Erythroblast (primary cell): ENCODE data around the gene TEDC2.

ENCODE experiments used
- GATA1 ChIP-seq: IDR thresholded peaks from 2 replicates; pipeline ENCODE4 v1.6.1; 2011; ENCODE audit warnings: low read depth, mild to moderate bottlenecking, control low read depth, low read length, moderate library complexity
- POLR2A ChIP-seq: IDR thresholded peaks from 2 replicates; pipeline ENCODE4 v1.6.1; 2011; ENCODE audit warnings: mild to moderate bottlenecking, low read length

DNA sequence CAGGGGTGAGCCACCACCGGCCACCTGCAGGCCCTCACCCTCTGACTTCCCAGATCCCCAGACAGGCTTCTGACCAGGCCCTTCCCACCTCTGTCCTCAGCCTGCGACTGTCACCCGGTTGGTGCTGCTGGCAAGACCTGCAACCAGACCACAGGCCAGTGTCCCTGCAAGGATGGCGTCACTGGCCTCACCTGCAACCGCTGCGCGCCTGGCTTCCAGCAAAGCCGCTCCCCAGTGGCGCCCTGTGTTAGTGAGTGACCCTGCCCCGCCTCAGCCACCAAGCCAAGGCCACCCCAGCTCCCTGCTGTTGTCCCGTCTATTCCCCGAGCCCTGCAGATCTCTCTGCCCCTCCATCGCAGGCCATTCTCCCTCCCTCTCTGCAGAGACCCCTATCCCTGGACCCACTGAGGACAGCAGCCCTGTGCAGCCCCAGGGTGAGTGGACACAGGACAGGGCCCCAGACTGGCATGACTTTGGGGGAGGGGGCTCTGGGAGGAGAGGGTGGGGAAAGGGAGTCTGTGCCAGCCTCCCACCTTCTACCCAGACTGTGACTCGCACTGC is 13.1 kb downstream of the TEDC2 start:
- TF ChIP-seq POLR2A (no peak), GATA1 (no peak)
